HG03039 (cell line): Measurements from ENCODE around the gene SFXN3.

Source experiments
- ATAC-seq: cut with Tn5 transposase; IDR thresholded peaks from one replicate; pipeline ENCODE4 v1.9.1; 2021; ENCODE audit warnings: mild to moderate bottlenecking, moderate library complexity; ENCODE audit not compliant: unreplicated experiment

The SFXN3 gene

GRCh38 chr10:101071267-101071884 is 40.3 kb downstream of the SFXN3 start:
- ATAC-seq: no peak

GRCh38 chr10:101071885-101072433 is 40.9 kb downstream of the SFXN3 start:
- no peak for ATAC-seq

GRCh38 chr10:101072923-101073322 is 41.9 kb downstream of the SFXN3 start:
- no peak for ATAC-seq

GRCh38 chr10:101073631-101074030 is 42.6 kb downstream of the SFXN3 start:
- ATAC-seq: no peak

- no peak for ATAC-seq
These were observed 44.7 kb downstream of the SFXN3 start for GRCh38 chr10:101075775-101076174.

GRCh38 chr10:101076630-101077029 is 45.6 kb downstream of the SFXN3 start:
- ATAC-seq: no peak

GRCh38 chr10:101079874-101080273 is 48.8 kb downstream of the SFXN3 start:
- no peak for ATAC-seq

- no peak for ATAC-seq
These were observed 50.2 kb downstream of the SFXN3 start for GRCh38 chr10:101080933-101081931.

- no peak for ATAC-seq
These were observed 54.8 kb downstream of the SFXN3 start for GRCh38 chr10:101085846-101086245.

GRCh38 chr10:101087376-101087775 is 56.3 kb downstream of the SFXN3 start:
- ATAC-seq: no peak

GRCh38 chr10:101087965-101088364 is 56.9 kb downstream of the SFXN3 start:
- ATAC-seq: no peak

GRCh38 chr10:101089520-101090299 is 58.7 kb downstream of the SFXN3 start:
- ATAC-seq: no peak

- ATAC-seq: no peak
These were observed 59.6 kb downstream of the SFXN3 start for GRCh38 chr10:101090597-101090996.
